Ecto neural progenitor cell (in vitro differentiated cells): ENCODE data around the gene ANKMY1.

ENCODE experiments used
- DNase-seq: peaks from one replicate; pipeline ENCODE4 v3.0.0-alpha.2; 2018; ENCODE audit warnings: low spot score

The ANKMY1 gene, protein sequence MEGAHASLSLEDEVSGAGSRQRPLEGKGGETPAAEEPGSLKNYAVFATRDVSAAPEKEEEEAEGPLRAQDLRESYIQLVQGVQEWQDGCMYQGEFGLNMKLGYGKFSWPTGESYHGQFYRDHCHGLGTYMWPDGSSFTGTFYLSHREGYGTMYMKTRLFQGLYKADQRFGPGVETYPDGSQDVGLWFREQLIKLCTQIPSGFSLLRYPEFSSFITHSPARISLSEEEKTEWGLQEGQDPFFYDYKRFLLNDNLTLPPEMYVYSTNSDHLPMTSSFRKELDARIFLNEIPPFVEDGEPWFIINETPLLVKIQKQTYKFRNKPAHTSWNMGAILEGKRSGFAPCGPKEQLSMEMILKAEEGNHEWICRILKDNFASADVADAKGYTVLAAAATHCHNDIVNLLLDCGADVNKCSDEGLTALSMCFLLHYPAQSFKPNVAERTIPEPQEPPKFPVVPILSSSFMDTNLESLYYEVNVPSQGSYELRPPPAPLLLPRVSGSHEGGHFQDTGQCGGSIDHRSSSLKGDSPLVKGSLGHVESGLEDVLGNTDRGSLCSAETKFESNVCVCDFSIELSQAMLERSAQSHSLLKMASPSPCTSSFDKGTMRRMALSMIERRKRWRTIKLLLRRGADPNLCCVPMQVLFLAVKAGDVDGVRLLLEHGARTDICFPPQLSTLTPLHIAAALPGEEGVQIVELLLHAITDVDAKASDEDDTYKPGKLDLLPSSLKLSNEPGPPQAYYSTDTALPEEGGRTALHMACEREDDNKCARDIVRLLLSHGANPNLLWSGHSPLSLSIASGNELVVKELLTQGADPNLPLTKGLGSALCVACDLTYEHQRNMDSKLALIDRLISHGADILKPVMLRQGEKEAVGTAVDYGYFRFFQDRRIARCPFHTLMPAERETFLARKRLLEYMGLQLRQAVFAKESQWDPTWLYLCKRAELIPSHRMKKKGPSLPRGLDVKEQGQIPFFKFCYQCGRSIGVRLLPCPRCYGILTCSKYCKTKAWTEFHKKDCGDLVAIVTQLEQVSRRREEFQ

DNA sequence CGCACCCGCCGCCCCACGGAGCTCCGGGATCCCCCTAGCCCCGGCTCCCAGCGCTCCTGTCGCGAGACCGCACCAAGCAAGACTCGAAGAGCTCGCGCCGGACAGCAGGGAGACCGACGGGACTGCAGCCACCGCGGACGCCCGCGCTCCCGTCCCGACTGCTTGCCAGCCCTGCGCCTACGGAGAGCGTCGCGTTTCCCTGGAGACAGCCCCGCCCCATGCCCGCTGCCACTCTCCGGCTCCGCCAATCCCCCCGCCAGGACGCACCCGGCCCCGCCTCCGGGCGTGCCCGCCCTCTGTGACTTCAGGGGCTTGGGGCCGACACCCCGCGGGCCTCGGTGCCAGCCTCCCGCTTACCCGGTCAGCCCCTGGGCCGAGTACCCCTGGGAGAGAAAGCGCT, at the start of gene ANKMY1:
ANKMY1 (minus strand) TSS at position 181 of the 400 bp plus-strand sequence. CDS start 653 bp downstream, outside the sequence.
- peak; percentile 91 for DNase-seq

DNA sequence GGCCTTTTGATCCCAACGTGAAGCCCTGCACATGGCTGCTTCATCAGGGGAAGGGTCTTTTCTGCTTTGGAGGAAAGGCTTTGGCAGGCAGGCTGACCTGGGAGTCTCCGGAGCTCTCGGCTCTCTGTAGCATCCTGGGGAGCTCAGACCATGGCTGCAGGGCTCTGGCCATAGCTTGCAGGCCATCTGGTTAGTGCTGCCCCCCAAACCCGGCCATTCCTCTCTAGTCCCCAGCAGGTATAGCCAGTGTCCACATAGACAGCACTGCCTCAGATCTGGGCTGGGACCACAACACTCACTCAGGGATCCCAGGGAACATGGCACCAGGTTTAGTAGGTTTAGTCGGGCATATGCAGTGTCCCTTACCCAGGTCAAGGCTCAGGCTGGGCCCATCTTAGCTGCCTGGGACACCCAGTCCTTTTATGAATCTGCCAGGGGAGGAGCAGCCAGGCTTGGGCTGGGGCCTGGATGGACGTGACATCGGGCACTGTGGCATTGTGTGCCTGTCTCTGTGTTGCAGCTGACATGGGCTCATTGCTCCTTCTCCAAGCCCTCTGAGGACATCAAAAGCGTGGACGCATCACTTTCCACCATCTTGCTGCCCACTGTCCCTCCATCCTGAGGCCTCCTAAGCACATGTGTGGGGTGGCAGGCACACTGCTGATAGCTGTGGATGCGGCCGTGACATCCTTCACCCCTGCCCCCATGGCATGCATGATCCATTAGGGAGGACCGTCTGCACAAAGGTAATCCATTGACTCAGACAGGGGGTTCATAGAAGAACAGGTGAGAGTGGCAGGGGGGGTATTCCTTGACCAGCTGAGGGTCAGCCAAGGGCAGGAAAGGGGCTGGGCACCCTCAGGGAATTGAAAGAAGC, 48.3 kb upstream of the ANKMY1 start:
- DNase-seq: no peak

GRCh38 chr2:240604939-240605716, 47.3 kb upstream of the ANKMY1 start:
- no peak for DNase-seq

- DNase-seq: peak; percentile 79
These were observed 46.6 kb upstream of the ANKMY1 start for GRCh38 chr2:240604291-240604938.

DNA sequence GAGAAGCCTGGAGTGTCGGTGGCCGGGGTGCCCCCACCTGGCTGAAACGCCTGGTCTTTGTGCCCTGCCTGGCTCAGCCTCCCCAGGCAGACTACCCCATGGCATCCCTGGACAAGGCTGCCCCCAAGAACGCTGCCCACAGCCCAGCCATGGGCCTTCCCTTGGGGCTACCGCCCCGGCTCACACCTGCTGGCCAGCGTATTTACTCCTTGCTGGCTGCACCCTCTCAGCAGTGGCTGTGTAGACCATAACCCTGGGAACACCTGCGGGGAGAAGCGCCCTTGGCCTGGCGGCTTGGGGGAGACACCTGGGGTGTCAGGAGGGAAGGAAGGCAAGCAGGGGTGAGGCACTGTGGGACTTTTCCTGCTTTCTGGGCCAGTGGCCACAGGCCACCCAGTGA, 46.1 kb upstream of the ANKMY1 start:
- no peak for DNase-seq

GRCh38 chr2:240603081-240603835, 45.5 kb upstream of the ANKMY1 start:
- DNase-seq: no peak

DNA sequence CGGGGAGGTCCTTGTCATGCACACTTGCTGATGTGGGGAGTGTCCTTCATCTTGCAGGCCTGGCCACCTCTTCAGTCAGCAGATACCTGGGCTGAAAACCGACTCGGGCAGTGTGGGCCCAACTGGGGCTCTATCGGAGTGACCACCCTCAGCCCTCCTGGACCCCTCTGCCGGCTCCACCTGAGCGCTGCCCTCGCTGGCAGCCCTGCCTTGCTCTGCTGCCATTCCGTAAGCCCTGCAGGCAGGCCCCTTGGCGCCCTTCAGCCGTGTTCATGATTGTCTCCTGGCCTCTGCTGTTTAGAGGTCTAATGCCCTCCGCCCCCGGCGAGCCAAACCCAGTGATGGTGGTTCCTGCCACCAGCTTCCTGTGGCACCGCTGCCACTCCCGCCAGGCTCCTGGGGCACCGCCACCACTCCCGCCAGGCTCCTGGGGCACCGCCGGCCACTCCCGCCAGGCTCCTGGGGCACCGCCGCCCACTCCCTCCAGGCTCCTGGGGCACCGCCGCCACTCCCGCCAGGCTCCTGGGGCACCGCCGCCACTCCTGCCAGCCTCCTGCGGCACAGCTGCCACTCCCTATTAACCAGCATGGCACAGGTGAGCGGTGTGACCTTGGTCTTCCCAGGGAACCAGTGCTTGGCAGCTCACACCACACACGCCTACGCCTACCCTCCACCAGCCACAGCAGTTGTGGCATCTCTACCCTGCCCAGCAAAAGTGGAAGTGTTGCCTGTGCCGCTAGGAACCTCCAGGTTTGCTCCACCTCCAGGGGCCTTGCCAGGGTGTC, 44.7 kb upstream of the ANKMY1 start:
- DNase-seq: no peak

GRCh38 chr2:240601831-240602160, 44.0 kb upstream of the ANKMY1 start:
- DNase-seq: no peak

GRCh38 chr2:240601061-240601830, 43.5 kb upstream of the ANKMY1 start:
- no peak for DNase-seq

DNA sequence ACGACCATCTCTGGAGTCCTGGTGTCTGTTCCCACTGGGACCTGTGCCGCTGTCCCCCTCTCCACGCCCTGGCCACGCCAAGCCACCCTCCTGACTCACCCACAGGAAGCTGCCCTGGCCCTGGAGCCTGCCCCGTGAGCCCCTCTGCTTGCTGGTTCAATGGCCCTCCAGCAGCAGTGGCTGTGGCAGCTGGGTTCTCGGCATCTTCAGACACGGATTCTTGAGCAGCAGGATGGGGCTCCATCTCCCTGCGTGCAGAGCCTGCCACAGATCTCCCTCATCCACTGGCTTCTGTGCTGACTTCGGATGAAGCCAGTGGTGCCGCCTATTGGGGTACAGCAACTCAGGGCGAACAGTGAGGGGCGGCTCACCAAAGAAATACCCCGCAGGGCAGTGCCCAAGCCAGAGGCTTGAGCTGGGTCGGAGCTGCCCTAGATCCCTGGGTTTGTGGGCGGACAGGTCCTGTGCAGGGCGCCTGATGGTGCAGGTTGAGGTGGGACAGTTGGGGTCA, 42.7 kb upstream of the ANKMY1 start:
- DNase-seq: no peak

DNA sequence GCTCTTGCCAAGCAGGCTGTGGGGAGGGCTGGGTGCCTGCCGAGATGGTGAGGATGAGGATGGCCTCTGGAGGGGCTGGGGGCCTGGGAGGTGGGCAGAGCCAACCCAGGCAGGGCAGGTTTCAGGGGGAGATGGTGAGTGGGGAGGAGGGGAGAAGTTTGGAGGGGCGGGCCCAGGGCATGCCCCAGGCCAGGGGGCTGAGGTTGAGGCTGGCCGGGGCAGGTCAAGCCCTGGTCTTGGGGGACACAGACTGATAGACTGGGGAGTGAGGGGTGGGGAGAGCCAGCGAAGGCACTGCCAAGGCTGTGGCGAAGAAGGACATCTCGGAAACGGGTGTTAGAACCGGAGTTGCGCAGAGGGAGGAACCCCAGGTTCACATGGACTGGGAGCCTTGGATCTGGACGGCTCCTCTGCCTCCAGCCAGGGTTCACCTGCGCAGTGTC, 41.4 kb upstream of the ANKMY1 start:
- no peak for DNase-seq

GRCh38 chr2:240598311-240598911, 40.6 kb upstream of the ANKMY1 start:
- DNase-seq: no peak

- no peak for DNase-seq
These were observed 39.8 kb upstream of the ANKMY1 start for GRCh38 chr2:240597419-240598181.

- no peak for DNase-seq
These were observed 39.2 kb upstream of the ANKMY1 start for GRCh38 chr2:240597054-240597418.

DNA sequence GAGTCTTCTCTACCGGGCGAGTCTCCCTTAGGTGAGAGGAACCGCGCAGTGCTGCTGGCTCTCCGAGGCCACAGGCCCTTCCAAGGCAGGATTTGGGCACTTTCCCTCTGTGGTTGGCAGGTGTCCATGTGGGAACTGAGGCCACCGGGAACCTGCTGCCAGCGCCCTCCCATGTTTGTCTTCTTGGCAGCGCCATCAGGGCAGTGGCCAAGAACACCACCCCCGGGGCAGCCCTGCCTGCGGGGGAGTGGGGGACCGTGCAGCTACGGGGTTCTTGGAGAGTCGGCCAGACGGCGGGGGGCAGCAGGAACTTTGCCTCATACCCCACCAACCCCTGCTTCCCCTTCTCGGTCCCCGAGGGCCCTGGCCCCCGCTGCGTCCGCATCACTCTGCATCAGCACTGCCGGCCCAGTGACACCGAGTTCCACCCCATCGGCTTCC, 38.7 kb upstream of the ANKMY1 start:
- no peak for DNase-seq

DNA sequence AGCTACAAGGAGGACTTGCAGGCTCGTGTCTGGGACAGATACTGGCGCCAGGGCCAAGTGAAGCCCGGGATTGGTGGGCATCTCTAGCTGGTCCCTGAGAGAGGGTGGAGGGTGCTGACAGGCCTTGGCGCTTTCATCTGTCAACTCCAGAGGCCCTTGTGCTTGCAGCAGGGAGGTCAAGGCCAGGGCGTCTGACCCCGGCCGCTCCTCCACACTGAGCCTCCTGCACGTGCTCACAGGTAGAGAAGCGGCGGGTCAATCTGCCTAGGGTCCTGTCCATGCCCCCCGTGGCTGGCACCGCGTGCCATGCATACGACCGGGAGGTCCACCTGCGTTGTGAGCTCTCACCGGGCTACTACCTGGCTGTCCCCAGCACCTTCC, 38.3 kb upstream of the ANKMY1 start:
- DNase-seq: no peak
